HG02763 (cell line): ENCODE measurements around the gene RBM4.
"Not testable (repeated sequence)": the region's sequence is repeated elsewhere in the genome, so short reads cannot be mapped to it uniquely, and the experiment has no call there.

Source experiments
- ATAC-seq: cut with Tn5 transposase; IDR thresholded peaks from one replicate; pipeline ENCODE4 v1.9.1; 2021; ENCODE audit warnings: mild to moderate bottlenecking, moderate library complexity; ENCODE audit not compliant: unreplicated experiment

The RBM4 gene

DNA sequence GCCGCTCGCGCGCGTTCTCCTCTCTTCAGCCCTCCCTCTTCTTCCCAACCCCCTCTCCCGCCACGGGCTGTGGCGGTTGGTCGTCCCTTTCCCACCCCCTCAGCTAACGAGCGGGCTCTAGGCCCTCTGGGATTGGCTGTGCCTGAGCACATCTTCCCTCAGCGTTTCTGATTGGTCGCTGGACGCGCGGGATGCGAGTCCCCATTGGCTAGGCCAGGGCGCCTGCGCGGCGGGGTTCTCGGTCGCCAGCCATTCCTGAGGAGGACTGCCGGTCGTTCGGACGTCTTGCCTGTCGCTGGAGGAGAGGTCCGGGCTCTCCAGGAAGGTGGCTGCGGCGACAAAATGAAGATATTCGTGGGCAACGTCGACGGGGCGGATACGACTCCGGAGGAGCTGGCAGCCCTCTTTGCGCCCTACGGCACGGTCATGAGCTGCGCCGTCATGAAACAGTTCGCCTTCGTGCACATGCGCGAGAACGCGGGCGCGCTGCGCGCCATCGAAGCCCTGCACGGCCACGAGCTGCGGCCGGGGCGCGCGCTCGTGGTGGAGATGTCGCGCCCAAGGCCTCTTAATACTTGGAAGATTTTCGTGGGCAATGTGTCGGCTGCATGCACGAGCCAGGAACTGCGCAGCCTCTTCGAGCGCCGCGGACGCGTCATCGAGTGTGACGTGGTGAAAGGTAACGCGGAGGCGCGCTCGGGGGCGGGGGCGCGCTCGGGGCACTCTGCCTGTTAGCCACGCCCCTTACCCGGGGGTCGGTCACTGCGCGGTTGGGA lies 21.9 kb upstream of the RBM4 start, which contains the start of gene RBM14:
Gene RBM14, plus strand, starts transcription at position 252 of the 776 bp plus-strand sequence. Its CDS starts 91 bp downstream, at position 343.
- ATAC-seq, result peak; percentile 91

DNA sequence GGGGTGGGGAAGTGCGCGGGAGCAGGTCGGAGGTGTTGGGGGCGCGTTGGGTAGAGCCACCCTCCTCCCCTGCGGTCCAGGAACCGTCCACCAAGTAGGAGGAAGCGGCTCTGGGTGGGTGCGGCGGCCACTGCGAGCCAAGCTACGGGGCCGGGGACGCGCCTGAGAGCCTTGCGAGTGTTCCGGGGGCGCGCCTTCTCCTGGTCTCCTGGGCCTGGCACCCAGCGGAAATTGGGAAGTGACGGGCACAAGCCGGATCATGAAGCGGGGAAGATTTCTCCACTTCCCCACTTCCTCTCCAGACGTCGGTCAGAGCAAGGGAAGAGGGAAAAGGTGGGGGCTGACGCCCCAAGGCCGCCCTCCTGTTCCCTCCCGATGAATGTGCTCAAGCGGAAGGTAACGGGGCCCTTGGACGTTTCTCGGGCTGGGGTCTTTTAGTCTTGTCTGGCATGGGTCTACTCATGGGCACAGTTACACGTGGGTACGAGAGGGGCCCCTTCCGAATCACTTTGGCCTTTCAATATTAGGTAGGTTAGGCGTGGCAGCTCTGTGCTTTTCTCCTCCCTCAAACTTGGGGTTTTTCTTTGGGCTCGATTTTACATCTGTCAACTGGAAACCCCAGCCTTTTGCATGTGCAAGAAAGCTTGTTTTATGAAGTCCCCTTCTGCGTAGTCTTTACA lies 21.2 kb upstream of the RBM4 start:
- no peak for ATAC-seq

DNA sequence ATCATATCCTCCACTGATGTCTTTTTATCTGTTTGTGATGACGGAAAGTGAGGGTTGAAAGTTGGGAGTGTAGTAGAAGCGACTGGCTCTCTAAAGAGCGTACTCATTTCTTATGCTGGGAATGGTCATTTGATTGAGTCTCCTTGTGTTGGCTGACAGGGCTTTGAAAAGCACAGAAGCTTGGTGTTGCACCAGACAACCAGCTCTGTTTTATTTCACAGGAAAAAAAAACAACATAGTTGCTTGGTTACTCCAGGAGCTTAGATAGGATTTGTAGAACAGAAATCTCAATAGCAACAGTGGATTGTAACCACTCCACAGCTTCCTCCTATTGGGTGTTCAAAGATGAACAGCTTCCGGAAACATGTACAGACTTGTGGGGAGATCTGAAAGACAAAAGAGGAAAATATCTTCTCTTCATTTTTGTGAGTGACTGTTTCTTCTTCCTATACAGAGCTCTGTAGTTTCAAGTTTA lies 19.4 kb upstream of the RBM4 start:
- no peak for ATAC-seq

DNA sequence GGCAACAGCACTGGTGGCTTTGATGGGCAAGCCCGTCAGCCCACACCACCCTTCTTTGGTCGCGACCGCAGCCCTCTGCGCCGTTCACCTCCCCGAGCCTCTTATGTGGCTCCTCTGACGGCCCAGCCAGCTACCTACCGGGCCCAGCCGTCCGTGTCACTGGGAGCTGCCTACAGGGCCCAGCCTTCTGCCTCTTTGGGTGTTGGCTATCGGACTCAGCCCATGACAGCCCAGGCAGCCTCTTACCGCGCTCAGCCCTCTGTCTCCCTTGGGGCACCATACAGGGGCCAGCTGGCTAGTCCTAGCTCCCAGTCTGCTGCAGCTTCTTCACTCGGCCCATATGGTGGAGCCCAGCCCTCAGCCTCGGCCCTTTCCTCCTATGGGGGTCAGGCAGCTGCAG lies 14.1 kb upstream of the RBM4 start:
- ATAC-seq, result no peak

DNA sequence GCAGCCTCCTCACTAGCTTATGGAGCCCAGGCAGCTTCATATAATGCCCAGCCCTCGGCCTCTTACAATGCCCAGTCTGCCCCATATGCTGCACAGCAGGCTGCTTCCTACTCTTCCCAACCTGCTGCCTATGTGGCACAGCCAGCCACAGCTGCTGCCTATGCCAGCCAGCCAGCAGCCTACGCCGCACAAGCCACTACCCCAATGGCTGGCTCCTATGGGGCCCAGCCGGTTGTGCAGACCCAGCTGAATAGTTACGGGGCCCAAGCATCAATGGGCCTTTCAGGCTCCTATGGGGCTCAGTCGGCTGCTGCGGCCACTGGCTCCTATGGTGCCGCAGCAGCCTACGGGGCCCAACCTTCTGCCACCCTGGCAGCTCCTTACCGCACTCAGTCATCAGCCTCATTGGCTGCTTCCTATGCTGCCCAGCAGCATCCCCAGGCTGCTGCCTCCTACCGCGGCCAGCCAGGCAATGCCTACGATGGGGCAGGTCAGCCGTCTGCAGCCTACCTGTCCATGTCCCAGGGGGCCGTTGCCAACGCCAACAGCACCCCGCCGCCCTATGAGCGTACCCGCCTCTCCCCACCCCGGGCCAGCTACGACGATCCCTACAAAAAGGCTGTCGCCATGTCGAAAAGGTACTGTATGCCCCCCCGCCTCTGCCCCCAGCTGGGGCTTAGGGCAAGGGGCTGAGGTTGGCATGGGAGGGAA lies 13.3 kb upstream of the RBM4 start:
- ATAC-seq, result no peak

DNA sequence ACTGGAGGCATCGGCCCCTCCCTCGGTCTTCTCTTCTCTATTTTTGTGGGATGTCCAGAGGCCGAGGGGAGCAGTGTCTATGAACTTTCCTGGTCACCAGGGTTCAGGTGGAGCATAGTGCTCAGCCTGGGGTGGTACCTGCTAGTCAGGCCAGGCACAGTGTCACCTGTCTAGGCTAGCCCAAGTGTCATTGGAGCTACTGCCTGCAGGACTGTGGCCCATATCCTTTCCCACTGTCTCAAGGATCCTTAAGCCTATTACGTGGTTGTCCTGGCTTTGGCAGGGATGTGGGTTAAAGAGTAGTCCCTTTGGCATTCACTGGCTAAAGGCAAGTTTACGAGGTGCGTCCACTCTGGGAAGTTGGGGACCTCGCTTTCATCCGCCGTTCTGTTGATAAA lies 12.8 kb upstream of the RBM4 start:
- no peak for ATAC-seq

DNA sequence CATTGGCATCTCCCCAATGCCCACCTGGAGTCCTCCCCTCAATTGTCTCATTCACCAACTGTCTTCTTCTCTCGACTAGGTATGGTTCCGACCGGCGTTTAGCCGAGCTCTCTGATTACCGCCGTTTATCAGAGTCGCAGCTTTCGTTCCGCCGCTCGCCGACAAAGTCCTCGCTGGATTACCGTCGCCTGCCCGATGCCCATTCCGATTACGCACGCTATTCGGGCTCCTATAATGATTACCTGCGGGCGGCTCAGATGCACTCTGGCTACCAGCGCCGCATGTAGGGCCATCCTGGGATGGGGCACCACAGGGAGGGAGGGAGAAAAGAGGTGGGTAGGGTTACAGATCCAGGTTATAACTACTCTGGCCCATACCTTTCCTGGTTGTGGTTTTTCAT lies 12.1 kb upstream of the RBM4 start:
- no peak for ATAC-seq

DNA sequence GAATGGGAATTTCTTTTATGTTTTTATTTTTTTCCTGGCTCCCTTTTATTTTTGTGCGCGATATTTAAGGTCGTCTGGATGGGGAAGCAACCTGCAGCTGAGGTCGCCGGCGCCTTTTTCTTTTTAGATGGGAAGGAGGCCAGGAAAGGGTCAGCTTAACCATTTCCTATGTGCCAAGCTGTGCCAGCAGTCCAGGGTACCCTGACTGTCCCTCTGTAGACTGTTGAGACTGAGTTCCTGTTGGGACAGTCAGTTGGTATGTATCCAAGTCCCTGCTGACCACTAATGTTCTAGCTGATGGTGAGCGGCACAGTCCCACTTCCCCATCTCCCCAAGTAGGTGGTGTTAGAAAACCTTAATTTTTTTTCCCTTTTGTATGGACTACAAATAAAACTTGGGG lies 11.6 kb upstream of the RBM4 start:
- ATAC-seq, result no peak

DNA sequence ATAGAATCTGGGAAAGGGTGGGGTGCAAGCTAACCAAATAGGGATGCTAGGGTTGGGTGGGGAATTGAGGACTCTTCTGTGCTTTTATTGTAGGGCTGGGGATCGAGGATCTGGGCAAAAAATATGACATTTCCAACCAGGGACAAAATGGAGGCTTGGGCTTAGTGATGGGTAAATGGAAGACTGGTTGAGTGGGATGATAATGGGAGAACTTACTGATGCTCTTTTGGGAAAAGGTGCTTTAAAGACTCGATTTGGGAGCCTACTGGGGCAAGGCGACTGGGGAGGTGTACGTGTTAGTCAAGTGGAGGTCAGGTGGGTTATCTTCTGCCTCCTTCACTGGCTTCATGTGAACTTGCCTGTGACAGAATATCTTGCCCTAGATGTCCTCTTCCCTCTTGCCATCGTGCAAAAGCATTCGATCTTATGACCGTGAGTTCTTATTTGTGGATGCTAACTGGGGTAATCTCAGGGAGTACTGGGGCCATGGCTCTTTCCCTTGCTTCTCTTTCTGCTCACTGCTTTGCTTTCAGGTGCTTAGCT lies 10.4 kb upstream of the RBM4 start:
- ATAC-seq, result no peak

DNA sequence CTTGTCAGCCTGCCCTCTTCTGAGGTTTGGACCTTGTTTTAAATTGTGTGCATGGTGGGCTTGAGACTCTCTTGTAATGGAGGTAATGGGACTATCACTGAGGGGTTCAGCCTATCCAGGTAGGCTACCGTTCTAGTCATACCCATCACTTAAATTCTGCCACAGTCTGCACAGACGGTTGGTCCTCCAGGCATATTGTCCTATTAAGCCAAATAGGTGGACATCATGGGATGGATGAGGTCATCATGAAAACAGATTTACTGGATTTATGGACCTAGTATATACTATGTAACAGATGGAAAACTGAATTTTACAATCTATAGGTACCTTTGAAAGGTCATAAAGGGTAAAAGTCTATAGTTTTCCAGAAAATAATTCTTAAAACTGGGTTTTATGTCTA lies 9.1 kb upstream of the RBM4 start:
- ATAC-seq, result no peak

DNA sequence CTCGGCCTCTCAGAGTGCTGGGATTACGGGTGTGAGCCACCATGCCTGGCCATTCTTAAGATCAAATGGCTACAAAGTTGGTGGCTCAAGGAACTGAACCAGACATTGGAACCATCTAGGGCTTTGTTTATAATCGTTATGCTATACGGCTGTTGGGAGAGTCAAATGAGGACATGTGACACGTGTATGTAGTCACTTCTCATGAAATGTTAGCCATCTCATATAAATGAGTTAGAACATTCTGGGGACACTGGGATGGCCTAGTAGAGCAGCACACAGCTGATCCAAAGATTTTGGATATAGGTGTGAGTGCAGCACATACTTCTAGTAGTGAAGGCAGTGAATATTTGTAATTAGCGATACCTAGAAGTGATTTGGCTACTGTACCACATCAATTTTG lies 6.6 kb upstream of the RBM4 start:
- no peak for ATAC-seq

DNA sequence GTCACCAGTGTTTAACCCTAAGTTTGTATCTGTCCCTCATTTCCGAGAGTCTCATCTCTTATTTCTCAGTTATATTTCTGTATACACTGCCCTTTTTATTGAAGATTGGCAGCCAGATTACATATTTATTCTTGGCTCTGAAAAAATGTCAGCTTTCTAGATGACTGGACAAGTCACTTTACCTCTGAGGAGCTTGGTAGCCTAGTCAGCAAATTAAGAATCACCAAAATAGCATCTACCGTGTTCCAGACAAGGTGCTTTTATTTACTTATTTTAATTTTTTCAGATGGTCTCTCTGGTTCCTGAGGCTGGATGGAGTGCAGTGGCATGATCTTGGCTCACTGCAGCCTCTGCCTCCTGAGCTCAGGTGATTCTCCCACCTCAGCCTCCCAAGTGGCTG lies 5.6 kb upstream of the RBM4 start:
- ATAC-seq, result no peak

DNA sequence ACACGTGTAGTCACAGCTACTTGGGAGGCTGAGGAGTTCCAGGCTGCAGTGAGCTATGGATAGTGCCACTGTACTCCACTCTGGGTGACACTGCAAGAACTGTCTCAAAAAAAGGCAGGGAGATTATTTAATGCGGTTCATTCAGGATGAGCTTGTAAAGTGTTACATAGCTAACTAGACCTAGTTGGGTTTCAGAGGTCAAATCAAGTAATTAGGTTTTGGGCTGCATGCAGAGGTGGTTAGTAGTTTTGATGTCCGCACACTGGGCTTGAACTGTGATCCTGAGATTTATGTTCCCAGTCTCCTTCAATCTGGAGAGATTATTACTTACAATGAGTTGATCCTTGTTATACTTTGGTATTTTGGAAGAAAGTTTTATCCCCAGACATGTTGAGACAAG lies 2.1 kb upstream of the RBM4 start:
- ATAC-seq, result no peak

DNA sequence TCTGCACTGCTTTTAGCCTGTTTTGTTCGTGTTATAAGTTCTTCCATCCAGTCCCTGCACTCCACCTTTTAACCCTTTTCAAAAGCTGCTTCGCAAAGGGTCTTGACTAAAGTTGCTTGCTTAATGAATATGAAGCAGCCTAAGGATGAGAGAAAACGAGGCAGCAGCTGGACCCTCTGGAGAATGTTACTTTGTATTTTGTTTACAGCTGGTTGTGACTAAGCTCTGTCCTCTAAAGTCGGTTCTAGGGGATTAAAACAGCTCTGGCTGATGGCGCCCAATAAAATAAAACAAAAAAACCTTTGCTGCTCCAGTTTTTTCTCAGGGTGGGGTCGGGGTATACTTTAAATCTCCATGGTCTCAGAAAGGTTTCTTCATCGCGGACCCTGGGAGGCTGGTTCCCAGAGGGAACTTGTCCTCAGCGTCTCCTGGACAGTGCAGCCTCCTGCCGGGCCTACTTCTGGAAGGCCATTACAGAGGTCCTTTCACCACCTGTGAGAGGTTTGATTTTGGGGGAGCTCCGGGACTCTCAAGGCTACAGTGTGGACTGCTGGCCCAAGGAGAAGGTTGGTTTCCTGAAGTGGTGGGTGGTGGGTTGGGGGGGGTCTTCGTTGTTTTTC lies 836 bp upstream of the RBM4 start:
- no peak for ATAC-seq

DNA sequence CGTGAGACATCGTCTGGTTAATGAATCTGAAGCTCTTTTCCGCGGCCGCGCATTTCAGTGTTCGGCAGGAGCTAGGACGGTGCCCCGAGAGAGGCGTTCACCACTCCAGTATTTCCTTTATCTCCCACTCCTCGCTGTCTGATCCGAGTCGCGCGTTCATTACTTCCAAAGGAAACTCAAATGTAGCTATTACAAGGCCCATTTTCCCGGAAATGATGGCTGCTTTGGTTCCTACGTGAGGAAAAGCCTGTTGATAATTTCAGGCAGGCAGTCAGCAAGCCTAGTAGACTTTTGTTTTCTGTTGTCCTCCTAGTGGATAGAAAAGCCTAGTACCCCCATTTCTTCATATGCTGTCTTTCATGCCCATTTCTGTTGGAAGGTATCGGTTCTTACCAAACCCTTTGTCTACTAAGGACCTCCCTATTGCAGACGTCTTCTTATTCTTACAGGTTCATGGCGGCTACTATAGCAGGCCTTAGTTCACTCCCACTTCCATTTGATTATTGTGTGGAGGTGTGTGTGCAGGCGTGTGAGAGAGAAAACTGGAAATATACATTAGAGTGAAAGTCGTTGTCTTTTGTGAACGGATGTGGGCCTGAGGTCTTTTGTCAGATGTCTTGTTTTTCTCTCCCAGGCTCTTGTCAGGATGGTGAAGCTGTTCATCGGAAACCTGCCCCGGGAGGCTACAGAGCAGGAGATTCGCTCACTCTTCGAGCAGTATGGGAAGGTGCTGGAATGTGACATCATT lies 737 bp downstream of the RBM4 start:
- no peak for ATAC-seq

DNA sequence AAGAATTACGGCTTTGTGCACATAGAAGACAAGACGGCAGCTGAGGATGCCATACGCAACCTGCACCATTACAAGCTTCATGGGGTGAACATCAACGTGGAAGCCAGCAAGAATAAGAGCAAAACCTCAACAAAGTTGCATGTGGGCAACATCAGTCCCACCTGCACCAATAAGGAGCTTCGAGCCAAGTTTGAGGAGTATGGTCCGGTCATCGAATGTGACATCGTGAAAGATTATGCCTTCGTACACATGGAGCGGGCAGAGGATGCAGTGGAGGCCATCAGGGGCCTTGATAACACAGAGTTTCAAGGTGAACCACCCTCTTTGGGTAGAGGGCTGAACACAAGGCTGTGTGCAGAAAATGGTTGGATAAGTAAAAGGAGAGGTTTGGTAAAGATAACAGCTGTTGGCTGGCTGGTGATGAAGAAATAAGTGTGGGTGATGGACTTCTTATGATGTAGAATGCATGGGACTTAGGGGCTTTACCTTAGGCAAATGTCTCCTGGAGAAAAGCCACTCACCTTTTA lies 1.4 kb downstream of the RBM4 start:
- ATAC-seq, result not testable (repeated sequence)

DNA sequence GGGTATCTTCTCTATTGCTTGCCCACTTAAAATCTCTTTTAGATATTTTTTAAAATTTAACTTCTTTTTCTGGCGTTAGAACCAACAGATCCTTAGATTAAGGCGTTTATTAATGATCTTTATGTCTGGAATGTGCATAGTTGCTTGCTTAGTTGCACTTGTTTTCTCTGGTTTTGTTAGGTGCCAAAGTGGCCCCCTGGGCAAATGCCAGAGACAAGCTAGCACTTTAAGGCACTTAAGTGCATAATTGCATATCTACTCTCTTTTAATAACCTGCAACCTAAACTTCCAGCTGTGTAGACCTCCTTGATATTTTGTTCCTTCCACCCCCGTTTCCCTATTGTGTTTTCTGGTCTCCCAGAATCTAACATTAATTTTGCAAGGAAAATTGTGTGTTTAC lies 3.3 kb downstream of the RBM4 start:
- ATAC-seq, result no peak

DNA sequence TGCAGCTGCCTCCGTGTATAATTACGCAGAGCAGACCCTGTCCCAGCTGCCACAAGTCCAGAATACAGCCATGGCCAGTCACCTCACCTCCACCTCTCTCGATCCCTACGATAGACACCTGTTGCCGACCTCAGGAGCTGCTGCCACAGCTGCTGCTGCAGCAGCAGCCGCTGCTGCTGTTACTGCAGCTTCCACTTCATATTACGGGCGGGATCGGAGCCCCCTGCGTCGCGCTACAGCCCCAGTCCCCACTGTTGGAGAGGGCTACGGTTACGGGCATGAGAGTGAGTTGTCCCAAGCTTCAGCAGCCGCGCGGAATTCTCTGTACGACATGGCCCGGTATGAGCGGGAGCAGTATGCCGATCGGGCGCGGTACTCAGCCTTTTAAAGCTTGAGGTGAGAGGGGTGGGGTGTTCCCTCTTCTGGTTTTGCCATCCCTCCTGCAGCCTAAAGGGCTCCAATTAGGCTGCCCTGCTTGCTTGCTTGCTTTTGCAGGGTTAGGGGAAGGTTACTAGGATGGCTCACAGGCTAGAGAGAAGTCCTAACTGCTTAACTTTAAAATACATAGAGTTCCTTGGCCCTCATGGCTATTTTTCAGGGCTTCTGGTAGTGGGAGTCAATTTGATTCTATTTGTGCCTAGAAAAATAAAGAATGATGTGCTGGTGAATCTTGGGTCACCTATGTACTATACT lies 5.4 kb downstream of the RBM4 start:
- no peak for ATAC-seq

DNA sequence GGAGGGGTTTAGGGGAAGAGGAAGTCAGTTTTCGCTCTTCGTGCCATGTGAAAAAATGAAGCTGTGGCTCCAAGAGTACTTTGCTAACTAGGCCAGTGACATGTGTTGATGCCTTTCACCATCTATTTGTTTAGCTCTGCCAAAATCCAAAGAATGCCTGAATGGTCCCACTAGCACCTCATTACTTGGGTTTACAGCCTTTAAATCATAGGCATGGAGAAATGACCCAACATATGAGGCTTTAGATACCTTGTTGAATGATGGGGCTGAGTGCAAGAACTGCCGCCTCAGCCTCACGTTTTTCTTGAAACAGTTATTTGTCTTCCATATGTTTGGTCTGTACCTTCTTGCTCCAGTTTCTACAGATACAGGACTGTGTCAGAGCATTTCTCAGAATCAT lies 8.3 kb downstream of the RBM4 start:
- ATAC-seq, result no peak

DNA sequence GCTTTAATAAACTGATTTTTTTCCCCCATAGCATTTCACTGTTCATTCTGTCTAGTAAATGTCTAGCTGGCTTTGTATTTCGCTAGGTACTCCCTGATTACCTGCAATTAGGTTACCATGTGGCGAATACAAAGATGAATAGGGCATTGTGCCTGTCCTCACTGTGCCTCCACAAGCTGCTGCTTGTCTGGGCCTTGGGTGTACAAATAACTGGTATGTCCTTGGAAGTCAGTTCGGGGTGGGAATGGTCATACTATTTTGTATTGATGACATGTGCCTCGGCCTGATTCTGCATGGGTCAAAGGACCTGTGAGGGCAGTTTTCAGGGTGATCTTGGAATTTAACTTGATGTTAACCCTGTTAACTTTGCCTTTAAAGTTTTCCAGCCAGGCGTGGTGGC lies 11.4 kb downstream of the RBM4 start:
- ATAC-seq, result no peak
